ENCODE measurements around the gene CAPN15. TPM values are rescaled to one million over a fixed set of nuclear protein-coding genes. Genes with fewer than 3 reads are reported as not detected.

The CAPN15 gene
- total and polyA plus RNA-seq, 9 of the 15 experiments (the other 6 are each of a cell fraction or from before 2014, with no cell fraction given), result 0.62 to 111 (median 14.2) TPM

GRCh38 chr16:529012-529575 is 1.6 kb downstream of the CAPN15 start:
- no peak for FAIRE-seq
- Histone ChIP-seq H3K27ac (ENCODE audit: extremely low read depth, low read depth, low read length) (peak overlapping the region; percentile 89), H3K4me1 (replicated peaks in 1 of 2; ENCODE audit: control insufficient read depth in 2 of 2, insufficient read depth in 2 of 2, low read length in 2 of 2) (peaks cover 27 to 77% of the 10 kb centered on the region in 2 experiments), H3K36me3 (ENCODE audit: control insufficient read depth, insufficient read depth, low read length) (peaks cover 29% of the 10 kb centered on the region; the same call in 2 of the 3 replicates), H3K4me2 (ENCODE audit: insufficient read depth, low read length) (peak overlapping the region; percentile 90), H3K4me3 (peak overlapping the region; percentile 68), H3K27me3 (ENCODE audit: control insufficient read depth in 2 of 2, insufficient read depth in 2 of 2, low read length in 2 of 2) (no peaks in the 10 kb centered on the region), H3K79me2 (ENCODE audit: control insufficient read depth, insufficient read depth, low read length) (peaks cover 90% of the 10 kb centered on the region), H3K9me3 (replicated peaks; ENCODE audit: control insufficient read depth, insufficient read depth, low read depth, low read length) (no peaks in the 10 kb centered on the region), H3K9me1 (ENCODE audit: control insufficient read depth, insufficient read depth, low read length) (peaks cover 13% of the 10 kb centered on the region), H2AFZ (ENCODE audit: low read depth, low read length) (no peak overlapping the region), H4K20me1 (replicated peaks; ENCODE audit: control insufficient read depth, insufficient read depth, low read length) (peaks cover 15% of the 10 kb centered on the region), H3K9ac (ENCODE audit: insufficient read depth in 1 of 2, low read depth in 2 of 2, low read length in 2 of 2) (peak overlapping the region; percentile 92 to 95)
- in situ Hi-C loops (cut with MboI) (no loop called here), intact Hi-C loops (cut with micrococcal nuclease) (loop anchor here (5.0 kb wide), 1 partner anchor 38 kb away; the partner anchor contains the start of genes NHLRC4 and PIGQ)
- ATAC-seq, result no peak
- WGBS (ENCODE audit: insufficient coverage, low coverage, missing lambda C conversion rate), result 43% methylated on average over 12 of the region's 12 CpGs
- ChIA-PET POLR2A (interaction anchor here (0.6 to 1.1 kb wide), 3 partner anchors 15 to 294 kb away, joined by 3 to 4 read pairs (median 3); partner anchors contain the start of gene FAM234A), CTCF (ENCODE audit: low intra/inter-chr PET ratio) (no interaction called here)
- DNase-seq (ENCODE audit: extremely low read depth in 1 of 4, low spot score in 3 of 4), result no peak
- no TSS peak for BruUV-seq (replicated peaks)
- TF ChIP-seq TOE1 (IDR thresholded peaks at IDR 0.05; ENCODE audit: borderline replicate concordance) (no peak), TOE1 (CRISPR knock-in tag; IDR thresholded peaks at IDR 0.05; ENCODE audit: borderline replicate concordance, low read depth) (no peak), ESRRB (CRISPR knock-in tag; IDR thresholded peaks at IDR 0.05; ENCODE audit: borderline replicate concordance) (no peak), ATF6 (CRISPR knock-in tag; IDR thresholded peaks at IDR 0.05) (peak; percentile 57; the same call in 1 of the 2 replicates), SIRT6 (IDR thresholded peaks at IDR 0.05; ENCODE audit: low read depth, low read length) (no peak), TEAD2 (tag; IDR thresholded peaks at IDR 0.05) (no peak), GABPA (tag; conservative IDR thresholded peaks at IDR 0.05; ENCODE audit: low read depth) (no peak; the same call in 1 of the 2 replicates), ZBTB9 (CRISPR knock-in tag; IDR thresholded peaks at IDR 0.05) (no peak), DACH1 (IDR thresholded peaks at IDR 0.05; ENCODE audit: partially characterized antibody) (peak; percentile 27), ZNF174 (CRISPR knock-in tag; IDR thresholded peaks at IDR 0.05) (no peak), MCM7 (IDR thresholded peaks at IDR 0.05) (no peak), TGIF2 (CRISPR knock-in tag; IDR thresholded peaks at IDR 0.05) (no peak), NEUROD1 (IDR thresholded peaks at IDR 0.05; ENCODE audit: borderline replicate concordance, low read depth, low read length, partially characterized antibody) (no peak), ZBTB5 (IDR thresholded peaks at IDR 0.05) (no peak), BDP1 (IDR thresholded peaks at IDR 0.05; ENCODE audit: insufficient read depth, insufficient read length) (no peak), FUS (optimal IDR thresholded peaks at IDR 0.05; ENCODE audit: low read depth, low read length) (no peak)

Data from K562 (cell line).